Thymus (tissue), 11 donors: ENCODE results near the gene CLN3. TPM values are rescaled to one million over a fixed set of nuclear protein-coding genes. Genes with fewer than 3 reads are reported as not detected.
"Not testable (repeated sequence)": the region's sequence is repeated elsewhere in the genome, so short reads cannot be mapped to it uniquely, and the experiment has no call there.

Source experiments
- DNase-seq, 9 donors: peaks; one replicate each; pipeline ENCODE4 v3.0.0-alpha.2; 2013; ENCODE audit warnings: low spot score in 9 of 9, low read depth in 6 of 9, missing footprints in 1 of 9
- H3K27ac ChIP-seq, 2 donors: one replicate each; pipeline ENCODE4 v1.5.1; 2013; ENCODE audit warnings: control low read depth in 1 of 2, low read depth in 1 of 2, low read length in 1 of 2, mild to moderate bottlenecking in 1 of 2, moderate library complexity in 1 of 2
- H3K27me3 ChIP-seq, 2 donors: one replicate each; pipeline ENCODE4 v1.5.1; 2013; ENCODE audit warnings: low read length in 1 of 2; ENCODE audit not compliant: control insufficient read depth in 2 of 2, insufficient read depth in 1 of 2
- H3K36me3 ChIP-seq, 2 donors: one replicate each; pipeline ENCODE4 v1.5.1; 2013; ENCODE audit warnings: low read length in 1 of 2, mild to moderate bottlenecking in 1 of 2, moderate library complexity in 1 of 2; ENCODE audit not compliant: control insufficient read depth in 2 of 2, insufficient read depth in 2 of 2
- H3K4me1 ChIP-seq, 2 donors: one replicate each; pipeline ENCODE4 v1.5.1; 2013; ENCODE audit warnings: low read length in 2 of 2; ENCODE audit not compliant: control insufficient read depth in 2 of 2, insufficient read depth in 2 of 2
- H3K4me3 ChIP-seq, 2 donors: one replicate each; pipeline ENCODE4 v1.5.1; 2013; ENCODE audit warnings: low read length in 2 of 2, control low read depth in 1 of 2, mild to moderate bottlenecking in 1 of 2
- H3K9me3 ChIP-seq, 2 donors: one replicate each; pipeline ENCODE4 v1.5.1; 2013; ENCODE audit warnings: low read length in 1 of 2, mild to moderate bottlenecking in 1 of 2; ENCODE audit not compliant: control insufficient read depth in 2 of 2, insufficient read depth in 1 of 2
- WGBS: extraction: QIAGEN DNeasy Blood & Tissue Kit; methylation state at CpG from one replicate; pipeline ENCODE4 v1.1.7; 2013; 5-methylcytosine and 5-hydroxymethylcytosine counted together
- polyA plus RNA-seq: library from polyadenylated mRNA; stranded (reverse); fragments of 200-250 nt; gene quantifications from one replicate; pipeline ENCODE4 v1.2.3, GENCODE V29; 2013
- total RNA-seq: library from RNA; stranded (reverse); fragments of 120-200 nt; gene quantifications from one replicate; pipeline ENCODE4 v1.2.4, GENCODE V29; 2013
- donor health status: healthy.

Gene CLN3
- total and polyA plus RNA-seq, 2 donors = 6.8 to 33.4 TPM

GRCh38 chr16:28531777-28532744, 40.2 kb upstream of the CLN3 start:
- WGBS = 94% methylated on average over 9 of the region's 9 CpGs
- H3K27ac ChIP-seq = no peak overlapping the region
- no peak overlapping the region for H3K4me3 ChIP-seq
- no peaks in the 10 kb centered on the region for H3K36me3 ChIP-seq
- no peaks in the 10 kb centered on the region for H3K9me3 ChIP-seq
- H3K27me3 ChIP-seq = no peaks in the 10 kb centered on the region
- DNase-seq = no peak
- H3K4me1 ChIP-seq = peaks cover 0 to 4% of the 10 kb centered on the region in 2 donors

- no peak for DNase-seq
- Histone ChIP-seq H3K36me3 (no peaks in the 10 kb centered on the region), H3K9me3 (no peaks in the 10 kb centered on the region), H3K27me3 (no peaks in the 10 kb centered on the region), H3K4me3 (no peak overlapping the region), H3K4me1 (no peaks in the 10 kb centered on the region), H3K27ac (no peak overlapping the region)
Observed at GRCh38 chr16:28529124-28529523, 37.2 kb upstream of the CLN3 start.

- 96% methylated on average over 5 of the region's 5 CpGs for WGBS
- no peak overlapping the region for H3K4me3 ChIP-seq
- no peaks in the 10 kb centered on the region for H3K27me3 ChIP-seq
- no peak overlapping the region for H3K27ac ChIP-seq
- no peaks in the 10 kb centered on the region for H3K4me1 ChIP-seq
- no peaks in the 10 kb centered on the region for H3K9me3 ChIP-seq
- DNase-seq = no peak
- no peaks in the 10 kb centered on the region for H3K36me3 ChIP-seq
Observed at GRCh38 chr16:28528463-28528867, 36.6 kb upstream of the CLN3 start.

- Histone ChIP-seq H3K27ac (no peak overlapping the region), H3K4me3 (no peak overlapping the region), H3K27me3 (no peaks in the 10 kb centered on the region), H3K9me3 (no peaks in the 10 kb centered on the region), H3K36me3 (no peaks in the 10 kb centered on the region), H3K4me1 (no peaks in the 10 kb centered on the region)
- DNase-seq = no peak
- WGBS = 93% methylated on average over 5 of the region's 5 CpGs
Observed at GRCh38 chr16:28527985-28528384, 36.1 kb upstream of the CLN3 start.

- H3K4me3 ChIP-seq, H3K4me1 ChIP-seq, H3K27me3 ChIP-seq, H3K36me3 ChIP-seq, DNase-seq, H3K27ac ChIP-seq, H3K9me3 ChIP-seq: not testable (repeated sequence)
- 95% methylated on average over 7 of the region's 7 CpGs for WGBS
Observed at GRCh38 chr16:28527100-28527785, 35.4 kb upstream of the CLN3 start.

- H3K4me3 ChIP-seq = no peak overlapping the region
- no peaks in the 10 kb centered on the region for H3K9me3 ChIP-seq
- H3K27ac ChIP-seq = no peak overlapping the region
- H3K36me3 ChIP-seq = no peaks in the 10 kb centered on the region
- no peaks in the 10 kb centered on the region for H3K4me1 ChIP-seq
- 97% methylated on average over 11 of the region's 11 CpGs for WGBS
- no peak for DNase-seq
- H3K27me3 ChIP-seq = no peaks in the 10 kb centered on the region
Observed at GRCh38 chr16:28526201-28527099, 34.6 kb upstream of the CLN3 start.

- Histone ChIP-seq H3K4me1 (no peaks in the 10 kb centered on the region), H3K4me3 (no peak overlapping the region), H3K9me3 (no peaks in the 10 kb centered on the region), H3K36me3 (no peaks in the 10 kb centered on the region), H3K27ac (no peak overlapping the region), H3K27me3 (no peaks in the 10 kb centered on the region)
- WGBS = 88% methylated on average over 6 of the region's 6 CpGs
- DNase-seq = no peak
Observed at GRCh38 chr16:28524681-28525171, 32.9 kb upstream of the CLN3 start.

- Histone ChIP-seq H3K27me3 (no peaks in the 10 kb centered on the region), H3K9me3 (no peaks in the 10 kb centered on the region), H3K27ac (no peak overlapping the region), H3K4me1 (no peaks in the 10 kb centered on the region), H3K4me3 (no peak overlapping the region), H3K36me3 (no peaks in the 10 kb centered on the region)
- 85% methylated on average over 11 of the region's 11 CpGs for WGBS
- DNase-seq = no peak
Observed at GRCh38 chr16:28522792-28523191, 30.9 kb upstream of the CLN3 start.
